Measurements from ENCODE around the gene FAM9C. TPM values are rescaled to one million over a fixed set of nuclear protein-coding genes. Genes with fewer than 3 reads are reported as not detected.

Gene FAM9C
- total and polyA plus RNA-seq, 2 donors (not counting 1 experiment from before 2014, with no cell fraction given) = under 0.01 to 0.01 TPM

DNA sequence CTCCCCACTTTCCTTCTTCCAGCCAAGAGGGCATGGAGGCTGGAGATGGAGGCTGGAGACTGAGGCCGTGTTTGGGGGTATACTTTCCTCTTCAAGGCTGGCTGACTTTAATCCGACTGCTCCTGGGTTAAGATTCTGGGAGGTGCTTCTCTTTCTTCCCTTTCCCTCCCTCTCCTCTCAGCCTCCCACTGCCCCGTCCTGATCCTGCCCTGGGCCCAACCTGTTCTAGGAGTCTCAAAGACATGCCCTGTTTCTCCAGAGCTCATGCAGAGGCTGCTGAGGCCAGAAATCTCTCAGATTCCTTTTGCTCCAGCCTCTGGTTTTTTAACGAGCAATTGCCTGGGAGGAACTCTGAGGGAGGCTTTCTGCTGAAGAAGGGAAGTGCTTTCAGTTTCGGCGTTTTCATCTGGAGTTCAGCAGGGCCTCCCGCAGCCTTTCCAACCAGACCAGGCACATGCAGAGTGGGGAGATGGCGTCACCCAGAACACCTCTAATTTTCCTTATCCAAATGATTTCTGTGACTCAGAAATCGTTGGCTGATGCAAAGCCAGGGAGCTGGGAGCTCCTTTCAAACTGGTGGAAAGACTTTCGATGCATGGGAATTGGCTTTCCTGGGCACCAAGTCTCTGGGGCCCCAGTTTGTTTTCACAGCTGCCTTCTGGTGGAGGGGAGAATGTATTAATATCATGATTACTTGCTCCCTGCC is 34.5 kb upstream of the FAM9C start:
- no peaks in the 10 kb centered on the region for H4K20me1 ChIP-seq (ENCODE audit: control insufficient read depth, extremely low read depth, insufficient read depth, low read length)
- H3K27ac ChIP-seq (ENCODE audit: insufficient read depth, low read length) = peak overlapping the region; percentile 77
- peak; percentile 80 to 83 for DNase-seq (ENCODE audit: low read depth in 2 of 2)
- H3K27me3 ChIP-seq (ENCODE audit: control insufficient read depth, insufficient read depth, low read length) = no peaks in the 10 kb centered on the region
- peak overlapping the region; percentile 59 for H3K4me2 ChIP-seq (ENCODE audit: extremely low read depth, insufficient read depth, low read length)
- peak overlapping the region; percentile 38 for H3K9ac ChIP-seq (ENCODE audit: insufficient read depth, low read length)
- no peaks in the 10 kb centered on the region for H3K79me2 ChIP-seq (ENCODE audit: control insufficient read depth, insufficient read depth, low read length)
- H3K4me1 ChIP-seq (ENCODE audit: control insufficient read depth, extremely low read depth, insufficient read depth, low read length) = peaks cover 2% of the 10 kb centered on the region
- H3K9me3 ChIP-seq (ENCODE audit: control insufficient read depth, insufficient read depth, low read depth, low read length) = no peaks in the 10 kb centered on the region
- no peak for TF ChIP-seq EZH2 (IDR thresholded peaks at IDR 0.05; ENCODE audit: low read length, missing control alignments)
- TF ChIP-seq, protein P1, sequence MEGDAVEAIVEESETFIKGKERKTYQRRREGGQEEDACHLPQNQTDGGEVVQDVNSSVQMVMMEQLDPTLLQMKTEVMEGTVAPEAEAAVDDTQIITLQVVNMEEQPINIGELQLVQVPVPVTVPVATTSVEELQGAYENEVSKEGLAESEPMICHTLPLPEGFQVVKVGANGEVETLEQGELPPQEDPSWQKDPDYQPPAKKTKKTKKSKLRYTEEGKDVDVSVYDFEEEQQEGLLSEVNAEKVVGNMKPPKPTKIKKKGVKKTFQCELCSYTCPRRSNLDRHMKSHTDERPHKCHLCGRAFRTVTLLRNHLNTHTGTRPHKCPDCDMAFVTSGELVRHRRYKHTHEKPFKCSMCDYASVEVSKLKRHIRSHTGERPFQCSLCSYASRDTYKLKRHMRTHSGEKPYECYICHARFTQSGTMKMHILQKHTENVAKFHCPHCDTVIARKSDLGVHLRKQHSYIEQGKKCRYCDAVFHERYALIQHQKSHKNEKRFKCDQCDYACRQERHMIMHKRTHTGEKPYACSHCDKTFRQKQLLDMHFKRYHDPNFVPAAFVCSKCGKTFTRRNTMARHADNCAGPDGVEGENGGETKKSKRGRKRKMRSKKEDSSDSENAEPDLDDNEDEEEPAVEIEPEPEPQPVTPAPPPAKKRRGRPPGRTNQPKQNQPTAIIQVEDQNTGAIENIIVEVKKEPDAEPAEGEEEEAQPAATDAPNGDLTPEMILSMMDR (conservative IDR thresholded peaks at IDR 0.05 in 1 of 2, IDR thresholded peaks at IDR 0.05 in 1 of 2; ENCODE audit: low read depth in 1 of 2, low read length in 2 of 2) = no peak
- no peaks in the 10 kb centered on the region for H3K36me3 ChIP-seq (ENCODE audit: control insufficient read depth, insufficient read depth, low read length)
- no peak overlapping the region for H2AFZ ChIP-seq (ENCODE audit: low read length)
- H3K4me3 ChIP-seq (replicated peaks in 1 of 4; ENCODE audit: control extremely low read depth in 1 of 4, insufficient read depth in 1 of 4, low read depth in 3 of 4, low read length in 4 of 4) = peak overlapping the region in 1 of 4 experiments; percentile 27

DNA sequence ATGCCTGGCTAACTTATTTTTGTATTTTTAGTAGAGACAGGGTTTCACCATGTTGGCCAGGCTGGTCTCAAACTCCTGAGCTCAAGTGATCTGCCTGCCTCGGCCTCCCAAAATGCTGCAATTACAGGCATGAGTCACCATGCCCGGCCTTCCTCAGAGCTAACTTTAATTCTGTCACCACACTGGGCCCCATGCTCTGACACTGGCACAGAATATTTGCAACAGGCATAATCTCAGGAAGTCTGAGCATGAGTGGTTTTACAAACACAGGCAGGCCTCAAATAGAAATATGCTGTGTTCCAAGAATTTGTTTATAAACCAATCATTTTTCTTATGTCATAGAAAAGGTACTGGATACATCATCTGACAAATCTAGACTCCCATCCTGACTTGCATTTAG is 32.7 kb upstream of the FAM9C start:
- H3K79me2 ChIP-seq (ENCODE audit: control insufficient read depth, insufficient read depth, low read length) = no peaks in the 10 kb centered on the region
- H3K36me3 ChIP-seq (ENCODE audit: control insufficient read depth, insufficient read depth, low read length) = no peaks in the 10 kb centered on the region
- no peak overlapping the region for H3K27ac ChIP-seq (ENCODE audit: insufficient read depth, low read length)
- no peak overlapping the region for H3K9ac ChIP-seq (ENCODE audit: insufficient read depth, low read length)
- no peak overlapping the region for H3K4me3 ChIP-seq (replicated peaks in 1 of 4; ENCODE audit: control extremely low read depth in 1 of 4, insufficient read depth in 1 of 4, low read depth in 3 of 4, low read length in 4 of 4)
- H3K27me3 ChIP-seq (ENCODE audit: control insufficient read depth, insufficient read depth, low read length) = no peaks in the 10 kb centered on the region
- H2AFZ ChIP-seq (ENCODE audit: low read length) = no peak overlapping the region
- peaks cover 2% of the 10 kb centered on the region for H3K4me1 ChIP-seq (ENCODE audit: control insufficient read depth, extremely low read depth, insufficient read depth, low read length)
- H3K9me3 ChIP-seq (ENCODE audit: control insufficient read depth, insufficient read depth, low read depth, low read length) = no peaks in the 10 kb centered on the region
- DNase-seq (ENCODE audit: low read depth in 2 of 2) = peak in 1 of 2 donors; percentile 37
- H3K4me2 ChIP-seq (ENCODE audit: extremely low read depth, insufficient read depth, low read length) = peak overlapping the region; percentile 25
- H4K20me1 ChIP-seq (ENCODE audit: control insufficient read depth, extremely low read depth, insufficient read depth, low read length) = no peaks in the 10 kb centered on the region
- TF ChIP-seq, protein P1 (conservative IDR thresholded peaks at IDR 0.05 in 1 of 2, IDR thresholded peaks at IDR 0.05 in 1 of 2; ENCODE audit: low read depth in 1 of 2, low read length in 2 of 2) = no peak

DNA sequence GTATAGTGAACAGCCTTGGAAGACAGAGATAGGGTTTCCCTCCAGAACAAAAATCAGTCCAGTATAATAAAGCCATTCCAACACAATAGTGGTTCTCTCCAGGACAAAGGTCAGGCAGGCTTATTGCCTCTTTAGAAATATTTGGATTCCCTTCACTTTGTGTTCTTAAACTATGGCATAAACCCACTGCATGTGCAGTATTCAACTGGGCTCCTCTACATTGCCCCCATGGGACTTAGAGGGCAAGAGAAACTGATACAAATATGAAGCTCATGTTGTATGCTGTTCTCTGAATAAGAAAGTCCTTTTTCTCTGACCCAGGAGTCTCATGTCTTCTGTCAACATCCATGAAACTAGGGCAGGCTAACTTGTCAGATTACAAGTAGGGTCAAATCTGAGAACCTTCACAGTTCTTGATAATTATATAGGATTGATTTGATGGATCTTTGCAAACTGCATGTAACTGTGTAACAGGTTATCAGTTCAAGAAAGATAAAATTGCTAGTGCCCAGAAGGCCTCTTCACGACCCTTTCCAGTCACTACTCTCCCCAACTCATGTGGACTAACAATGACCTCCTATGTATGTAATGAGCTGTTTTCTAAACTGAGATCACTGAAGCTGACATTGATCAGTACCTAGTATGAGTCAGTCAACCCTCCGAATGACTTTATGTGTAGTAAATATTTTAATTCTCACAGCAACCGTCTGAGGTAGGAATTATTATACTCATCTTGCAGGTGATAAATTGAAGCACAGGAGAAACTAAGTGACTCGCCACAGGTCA is 31.9 kb upstream of the FAM9C start:
- no peaks in the 10 kb centered on the region for H3K27me3 ChIP-seq (ENCODE audit: control insufficient read depth, insufficient read depth, low read length)
- no peaks in the 10 kb centered on the region for H3K79me2 ChIP-seq (ENCODE audit: control insufficient read depth, insufficient read depth, low read length)
- TF ChIP-seq, protein P1 (conservative IDR thresholded peaks at IDR 0.05 in 1 of 2, IDR thresholded peaks at IDR 0.05 in 1 of 2; ENCODE audit: low read depth in 1 of 2, low read length in 2 of 2) = no peak
- no peak for TF ChIP-seq EZH2 (IDR thresholded peaks at IDR 0.05; ENCODE audit: low read length, missing control alignments)
- no peak overlapping the region for H2AFZ ChIP-seq (ENCODE audit: low read length)
- H4K20me1 ChIP-seq (ENCODE audit: control insufficient read depth, extremely low read depth, insufficient read depth, low read length) = no peaks in the 10 kb centered on the region
- H3K27ac ChIP-seq (ENCODE audit: insufficient read depth, low read length) = no peak overlapping the region
- DNase-seq (ENCODE audit: low read depth in 2 of 2) = peak in 1 of 2 donors; percentile 51
- no peak overlapping the region for H3K9ac ChIP-seq (ENCODE audit: insufficient read depth, low read length)
- peaks cover 2% of the 10 kb centered on the region for H3K4me1 ChIP-seq (ENCODE audit: control insufficient read depth, extremely low read depth, insufficient read depth, low read length)
- H3K36me3 ChIP-seq (ENCODE audit: control insufficient read depth, insufficient read depth, low read length) = no peaks in the 10 kb centered on the region
- no peak overlapping the region for H3K4me3 ChIP-seq (replicated peaks in 1 of 4; ENCODE audit: control extremely low read depth in 1 of 4, insufficient read depth in 1 of 4, low read depth in 3 of 4, low read length in 4 of 4)
- H3K4me2 ChIP-seq (ENCODE audit: extremely low read depth, insufficient read depth, low read length) = no peak overlapping the region
- no peaks in the 10 kb centered on the region for H3K9me3 ChIP-seq (ENCODE audit: control insufficient read depth, insufficient read depth, low read depth, low read length)

Data from fibroblast of lung (primary cell).